ENCODE results near the gene SIX5.

GRCh38 chr19:45777395-45777961 is 8.4 kb upstream of the SIX5 start:
- TF ChIP-seq POLR2A (IDR thresholded peaks at IDR 0.05) (no peak), POLR2AphosphoS5 (IDR thresholded peaks at IDR 0.05; ENCODE audit: insufficient read depth in 1 of 2, low read depth in 1 of 2) (no peak)
- TF ChIP-seq, protein P1, sequence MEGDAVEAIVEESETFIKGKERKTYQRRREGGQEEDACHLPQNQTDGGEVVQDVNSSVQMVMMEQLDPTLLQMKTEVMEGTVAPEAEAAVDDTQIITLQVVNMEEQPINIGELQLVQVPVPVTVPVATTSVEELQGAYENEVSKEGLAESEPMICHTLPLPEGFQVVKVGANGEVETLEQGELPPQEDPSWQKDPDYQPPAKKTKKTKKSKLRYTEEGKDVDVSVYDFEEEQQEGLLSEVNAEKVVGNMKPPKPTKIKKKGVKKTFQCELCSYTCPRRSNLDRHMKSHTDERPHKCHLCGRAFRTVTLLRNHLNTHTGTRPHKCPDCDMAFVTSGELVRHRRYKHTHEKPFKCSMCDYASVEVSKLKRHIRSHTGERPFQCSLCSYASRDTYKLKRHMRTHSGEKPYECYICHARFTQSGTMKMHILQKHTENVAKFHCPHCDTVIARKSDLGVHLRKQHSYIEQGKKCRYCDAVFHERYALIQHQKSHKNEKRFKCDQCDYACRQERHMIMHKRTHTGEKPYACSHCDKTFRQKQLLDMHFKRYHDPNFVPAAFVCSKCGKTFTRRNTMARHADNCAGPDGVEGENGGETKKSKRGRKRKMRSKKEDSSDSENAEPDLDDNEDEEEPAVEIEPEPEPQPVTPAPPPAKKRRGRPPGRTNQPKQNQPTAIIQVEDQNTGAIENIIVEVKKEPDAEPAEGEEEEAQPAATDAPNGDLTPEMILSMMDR (IDR thresholded peaks at IDR 0.05) = no peak
